H1 (cell line): ENCODE results near the gene MTNR1B. TPM values are rescaled to one million over a fixed set of nuclear protein-coding genes. Genes with fewer than 3 reads are reported as not detected.

Experiments used
- CTCF ChIA-PET: fragments of 300-600 bp; sonication (Branson Sonifier 250); formaldehyde crosslinking; loops from one replicate; lab custom pipeline; 2021; ENCODE audit not compliant: partially characterized antibody; lab: Charles Lee
- POLR2A ChIA-PET: fragments of 300-600 bp; sonication (Branson Sonifier 250); formaldehyde crosslinking; loops from one replicate; lab custom pipeline; 2021; ENCODE audit warnings: inconsistent platforms; ENCODE audit not compliant: partially characterized antibody; lab: Charles Lee
- DNase-seq, 2 experiments: peaks; one replicate each; pipeline versions ENCODE4 v3.0.0 to v3.0.0-alpha.2; 2010 to 2022; ENCODE audit warnings: low spot score in 2 of 2, low read depth in 1 of 2, mixed read lengths in 1 of 2
- FAIRE-seq: peaks from 2 replicates; lab custom pipeline; 2011; peaks lifted over from hg19 to GRCh38; lab: Jason Lieb, UNC
- H2AFZ ChIP-seq: 2 replicates; pipeline ENCODE4 v1.8.1; 2012; ENCODE audit warnings: low read length, inconsistent platforms
- H2AK5ac ChIP-seq: 2 replicates; pipeline ENCODE4 v1.6.1; 2013; ENCODE audit warnings: low read depth, low read length
- H2BK120ac ChIP-seq: replicated peaks from 2 replicates; pipeline ENCODE3; 2013; ENCODE audit warnings: low read depth, low read length, inconsistent platforms
- H2BK12ac ChIP-seq: 2 replicates; pipeline ENCODE4 v1.6.1; 2013; ENCODE audit warnings: low read depth, low read length
- H2BK15ac ChIP-seq: 2 replicates; pipeline ENCODE4 v1.6.1; 2013; ENCODE audit warnings: low read length
- H2BK20ac ChIP-seq: 2 replicates; pipeline ENCODE4 v1.6.1; 2013; ENCODE audit warnings: low read length
- H2BK5ac ChIP-seq: 2 replicates; pipeline ENCODE4 v1.6.1; 2013; ENCODE audit warnings: low read depth, low read length
- H3K14ac ChIP-seq: 2 replicates; pipeline ENCODE4 v1.6.1; 2013; ENCODE audit warnings: inconsistent platforms; ENCODE audit not compliant: insufficient read length
- H3K18ac ChIP-seq: 2 replicates; pipeline ENCODE4 v1.6.1; 2013; ENCODE audit warnings: low read length; ENCODE audit errors: extremely low read depth
- H3K23ac ChIP-seq: 2 replicates; pipeline ENCODE4 v1.6.1; 2013; ENCODE audit warnings: inconsistent platforms; ENCODE audit not compliant: insufficient read length
- H3K23me2 ChIP-seq: 2 replicates; pipeline ENCODE4 v1.6.1; 2013; ENCODE audit warnings: low read depth, low read length
- H3K27ac ChIP-seq: 2 replicates; pipeline ENCODE4 v1.6.1; 2011; ENCODE audit warnings: low read depth, low read length, inconsistent platforms
- H3K27me3 ChIP-seq, 4 experiments: replicated peaks in 1 of 4; 1 replicate in 1 of 4; 2 replicates in 3 of 4; pipeline versions ENCODE4 v1.6.1 to v1.8.1; 2011 to 2013; ENCODE audit warnings: low read length in 3 of 4, mild to moderate bottlenecking in 3 of 4, inconsistent platforms in 2 of 4, mixed read lengths in 2 of 4, moderate library complexity in 1 of 4; ENCODE audit not compliant: control insufficient read depth in 3 of 4, insufficient read depth in 3 of 4; ENCODE audit errors: extremely low read depth in 1 of 4
- H3K36me3 ChIP-seq, 4 experiments: 2 replicates each; pipeline versions ENCODE4 v1.6.1 to v1.8.1; 2011 to 2013; ENCODE audit warnings: mild to moderate bottlenecking in 4 of 4, low read length in 3 of 4, moderate library complexity in 2 of 4, control low read depth in 1 of 4, inconsistent platforms in 1 of 4; ENCODE audit not compliant: insufficient read depth in 4 of 4, control insufficient read depth in 2 of 4
- H3K4ac ChIP-seq: replicated peaks from 2 replicates; pipeline ENCODE3; 2013; ENCODE audit warnings: low read length, low read depth, mixed read lengths, inconsistent platforms; ENCODE audit not compliant: insufficient read length
- H3K4me1 ChIP-seq, 4 experiments: replicated peaks in 1 of 4; 1 replicate in 1 of 4; 2 replicates in 3 of 4; pipeline versions ENCODE4 v1.6.1 to v1.8.1; 2011 to 2013; ENCODE audit warnings: low read length in 3 of 4, inconsistent platforms in 2 of 4, mixed read lengths in 1 of 4; ENCODE audit not compliant: insufficient read depth in 4 of 4, control insufficient read depth in 3 of 4
- H3K4me2 ChIP-seq, 2 experiments: 2 replicates each; pipeline versions ENCODE4 v1.6.1 to v1.8.1; 2011 to 2013; ENCODE audit warnings: low read depth in 2 of 2, low read length in 2 of 2, control low read depth in 1 of 2, inconsistent platforms in 1 of 2, mild to moderate bottlenecking in 1 of 2; ENCODE audit not compliant: insufficient read depth in 1 of 2
- H3K4me3 ChIP-seq, 4 experiments: fragments of 200-600, 300-600 bp in 1 of 4; sonication (generic), shearing (Covaris generic), sonication (Bioruptor Twin) in 1 of 4; 2 replicates each; pipeline versions ENCODE4 v1.5.1 to v1.8.1; 2011 to 2016; ENCODE audit warnings: low read length in 4 of 4, low read depth in 3 of 4, control low read depth in 2 of 4, inconsistent platforms in 2 of 4, mild to moderate bottlenecking in 2 of 4, mixed read lengths in 1 of 4, moderate library complexity in 1 of 4; ENCODE audit not compliant: insufficient read depth in 2 of 4; ENCODE audit errors: extremely low read depth in 1 of 4
- H3K56ac ChIP-seq: replicated peaks from 2 replicates; pipeline ENCODE3; 2013; ENCODE audit warnings: low read depth, mild to moderate bottlenecking, mixed read lengths, low read length, inconsistent platforms; ENCODE audit not compliant: insufficient read length
- H3K79me1 ChIP-seq: 2 replicates; pipeline ENCODE4 v1.6.1; 2013; ENCODE audit warnings: low read depth, low read length, control low read depth
- H3K79me2 ChIP-seq, 2 experiments: 2 replicates each; pipeline versions ENCODE4 v1.6.1 to v1.8.1; 2012 to 2013; ENCODE audit warnings: low read length in 2 of 2, mild to moderate bottlenecking in 2 of 2, inconsistent platforms in 1 of 2; ENCODE audit not compliant: insufficient read depth in 2 of 2, control insufficient read depth in 1 of 2
- H3K9ac ChIP-seq, 4 experiments: replicated peaks in 1 of 4; 1 replicate in 1 of 4; 2 replicates in 3 of 4; pipeline versions ENCODE4 v1.6.1 to v1.8.1; 2011 to 2013; ENCODE audit warnings: low read depth in 3 of 4, low read length in 3 of 4, control low read depth in 2 of 4, mild to moderate bottlenecking in 2 of 4, moderate library complexity in 2 of 4, inconsistent platforms in 1 of 4; ENCODE audit errors: extremely low read depth in 1 of 4
- H3K9me3 ChIP-seq, 2 experiments: 2 replicates each; pipeline versions ENCODE4 v1.6.1 to v1.8.1; 2012 to 2013; ENCODE audit warnings: mild to moderate bottlenecking in 2 of 2, moderate library complexity in 2 of 2, control low read depth in 1 of 2, inconsistent platforms in 1 of 2, low read depth in 1 of 2, low read length in 1 of 2, mixed read lengths in 1 of 2; ENCODE audit not compliant: insufficient read depth in 2 of 2
- H4K20me1 ChIP-seq, 2 experiments: replicated peaks in 1 of 2; 2 replicates each; pipeline versions ENCODE3 to v1.8.1; 2011 to 2013; ENCODE audit warnings: inconsistent platforms in 2 of 2, low read length in 2 of 2, mild to moderate bottlenecking in 1 of 2; ENCODE audit not compliant: insufficient read depth in 2 of 2, control insufficient read depth in 1 of 2
- H4K5ac ChIP-seq: 2 replicates; pipeline ENCODE4 v1.6.1; 2013; ENCODE audit warnings: low read length, low read depth, mixed read lengths, inconsistent platforms; ENCODE audit not compliant: insufficient read length
- H4K8ac ChIP-seq: 2 replicates; pipeline ENCODE4 v1.8.0; 2013; ENCODE audit warnings: mild to moderate bottlenecking, moderate library complexity, low read length, inconsistent platforms; ENCODE audit not compliant: insufficient read depth; ENCODE audit errors: extremely low read depth
- H4K91ac ChIP-seq: replicated peaks from 2 replicates; pipeline ENCODE3; 2013; ENCODE audit warnings: low read length, mixed read lengths, inconsistent platforms; ENCODE audit not compliant: insufficient read length
- CHD2 ChIP-seq: IDR thresholded peaks from 2 replicates; pipeline ENCODE4 v1.6.1; 2012; ENCODE audit warnings: low read length, improper control_type of control experiment
- CREB1 ChIP-seq: IDR thresholded peaks from 2 replicates; pipeline ENCODE4 v1.6.1; 2012; ENCODE audit warnings: inconsistent platforms
- GABPA ChIP-seq: IDR thresholded peaks from 2 replicates; pipeline ENCODE4 v1.6.1; 2011; ENCODE audit warnings: mild to moderate bottlenecking, low read length, moderate library complexity, borderline replicate concordance; ENCODE audit not compliant: insufficient read depth
- KDM1A ChIP-seq: fragments of 200-600, 300-600 bp; sonication (generic); IDR thresholded peaks from 2 replicates; pipeline ENCODE4 v1.7.1; 2016; ENCODE audit warnings: mild to moderate bottlenecking, low read length, borderline replicate concordance
- MAFK ChIP-seq: IDR thresholded peaks from 2 replicates; pipeline ENCODE4 v1.6.1; 2012; ENCODE audit warnings: low read depth, mild to moderate bottlenecking, improper control_type of control experiment, low read length
- NANOG ChIP-seq: IDR thresholded peaks from 2 replicates; pipeline ENCODE4 v1.6.1; 2011; ENCODE audit warnings: low read length, low read depth, mild to moderate bottlenecking, inconsistent platforms; ENCODE audit not compliant: insufficient read depth, poor library complexity, severe bottlenecking
- NRF1 ChIP-seq: IDR thresholded peaks from 2 replicates; pipeline ENCODE4 v1.6.1; 2011; ENCODE audit warnings: mild to moderate bottlenecking, low read depth, low read length, improper control_type of control experiment
- RFX5 ChIP-seq: IDR thresholded peaks from 2 replicates; pipeline ENCODE4 v1.6.1; 2011; ENCODE audit warnings: low read depth, low read length, improper control_type of control experiment, borderline replicate concordance
- SAP30 ChIP-seq: fragments of 300-600 bp; sonication (generic); IDR thresholded peaks from 2 replicates; pipeline ENCODE4 v1.7.1; 2012; ENCODE audit warnings: low read length, moderate library complexity, mild to moderate bottlenecking, inconsistent platforms; ENCODE audit not compliant: insufficient read depth, insufficient replicate concordance
- SP1 ChIP-seq: IDR thresholded peaks from 2 replicates; pipeline ENCODE4 v1.6.1; 2011; ENCODE audit warnings: low read depth, low read length
- SP2 ChIP-seq: IDR thresholded peaks from 2 replicates; pipeline ENCODE4 v1.6.1; 2012; ENCODE audit warnings: mild to moderate bottlenecking, low read length, inconsistent platforms
- USF2 ChIP-seq: IDR thresholded peaks from 2 replicates; pipeline ENCODE4 v1.6.1; 2011; ENCODE audit warnings: low read length, improper control_type of control experiment
- WGBS, 2 experiments: shearing (Covaris generic) in 1 of 2; methylation state at CpG; one replicate each; pipeline versions ENCODE4 v1.1.6 to v1.1.7; 2013 to 2015; ENCODE audit warnings: low lambda C conversion rate in 2 of 2, mixed read lengths in 2 of 2, inconsistent platforms in 1 of 2, low coverage in 1 of 2, missing lambda C conversion rate in 1 of 2; ENCODE audit not compliant: insufficient replicate concordance in 2 of 2, insufficient coverage in 1 of 2, insufficient read length in 1 of 2; ENCODE audit errors: extremely low coverage in 1 of 2, missing lambda C conversion rate in 1 of 2; 5-methylcytosine and 5-hydroxymethylcytosine counted together
- polyA plus RNA-seq, 7 experiments: library from polyadenylated mRNA; depleted of rRNA in 3 of 7; stranded (reverse) in 5 of 7; unstranded in 2 of 7; fragments of >200 nt in 5 of 7; fragments of 200-250 nt in 2 of 7; gene quantifications; 1 replicate in 5 of 7; 2 replicates in 1 of 7; 4 replicates in 1 of 7; pipeline versions ENCODE4 v1.2.1 to v1.2.3, GENCODE V29; 2011 to 2013; ENCODE audit warnings: missing spikeins in 2 of 7, mixed read lengths in 2 of 7
- total RNA-seq: library from RNA; stranded (reverse); fragmentation: NEBNext Ultra II Directional; extraction: Animal tissue kit (Norgen Biotek cat#: 25700); gene quantifications from 2 replicates; pipeline ENCODE4 v1.2.1, GENCODE V29; 2021
- TF ChIP-seq, protein P1 (sequence below): IDR thresholded peaks from 2 replicates; pipeline ENCODE4 v1.6.1; 2012; ENCODE audit warnings: inconsistent platforms

The MTNR1B gene
- total and polyA plus RNA-seq, 2 of the 8 experiments (the other 6 are each of a cell fraction or from before 2014, with no cell fraction given), result 0.08 TPM; not detected in 1

- Histone ChIP-seq H3K27me3 (no peaks in the 10 kb centered on the region; a peak in 1 of 7 replicates), H2BK12ac (no peak overlapping the region), H3K4me2 (no peak overlapping the region), H3K79me1 (no peaks in the 10 kb centered on the region), H4K8ac (no peak overlapping the region), H3K4me1 (peaks cover 0 to 2% (median 0%) of the 10 kb centered on the region in 4 experiments; a peak in 1 of 7 replicates), H3K27ac (no peak overlapping the region), H2BK15ac (no peak overlapping the region), H3K9ac (no peak overlapping the region), H3K14ac (no peak overlapping the region), H4K91ac (no peak overlapping the region), H3K36me3 (no peaks in the 10 kb centered on the region), H3K18ac (no peak overlapping the region), H2AFZ (no peak overlapping the region), H3K4ac (no peak overlapping the region), H3K9me3 (no peaks in the 10 kb centered on the region), H4K20me1 (no peaks in the 10 kb centered on the region), H4K5ac (no peak overlapping the region), H2BK120ac (no peak overlapping the region), H3K23ac (no peak overlapping the region), H2AK5ac (no peak overlapping the region), H3K56ac (no peak overlapping the region), H2BK20ac (no peak overlapping the region), H3K79me2 (no peaks in the 10 kb centered on the region), H3K4me3 (no peak overlapping the region), H3K23me2 (no peaks in the 10 kb centered on the region; the same call in 1 of the 2 replicates), H2BK5ac (no peak overlapping the region)
- WGBS, 2 experiments, result 76% methylated on average over 3 of the region's 3 CpGs; no CpG with 5 or more reads in 1 of the 2 experiments
- POLR2A ChIA-PET, result no interaction called here
- no peak for FAIRE-seq
- CTCF ChIA-PET, result interaction anchor here (0.8 to 1.2 kb wide), 2 partner anchors 11 to 39 kb away, joined by 3 read pairs; no protein-coding TSS in a partner anchor
- DNase-seq, result no peak
- no peak for TF ChIP-seq USF2
- no peak for TF ChIP-seq SP1
- TF ChIP-seq SAP30, result no peak
- no peak for TF ChIP-seq MAFK
- TF ChIP-seq, protein P1, sequence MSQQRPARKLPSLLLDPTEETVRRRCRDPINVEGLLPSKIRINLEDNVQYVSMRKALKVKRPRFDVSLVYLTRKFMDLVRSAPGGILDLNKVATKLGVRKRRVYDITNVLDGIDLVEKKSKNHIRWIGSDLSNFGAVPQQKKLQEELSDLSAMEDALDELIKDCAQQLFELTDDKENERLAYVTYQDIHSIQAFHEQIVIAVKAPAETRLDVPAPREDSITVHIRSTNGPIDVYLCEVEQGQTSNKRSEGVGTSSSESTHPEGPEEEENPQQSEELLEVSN, result no peak
- TF ChIP-seq NANOG, result no peak
- no peak for TF ChIP-seq CREB1
- TF ChIP-seq SP2, result no peak
- no peak for TF ChIP-seq KDM1A
- no peak for TF ChIP-seq RFX5
- no peak for TF ChIP-seq GABPA
- no peak for TF ChIP-seq CHD2
- no peak for TF ChIP-seq NRF1
These were observed 10.9 kb downstream of the MTNR1B start for GRCh38 chr11:92980312-92980711.
